Tibial nerve (tissue), 4 donors: ENCODE results near the gene CAMTA1. TPM values are rescaled to one million over a fixed set of nuclear protein-coding genes. Genes with fewer than 3 reads are reported as not detected.
A peak's percentile ranks its signal among the peaks of the same experiment; 100 is the strongest.

ENCODE experiments used
- DNase-seq, 2 donors: peaks; one replicate each; pipeline ENCODE4 v3.0.0-alpha.2; 2019; ENCODE audit warnings: low spot score in 2 of 2
- H3K27ac ChIP-seq, 4 donors: fragments of 200-600 bp; sonication (generic) in 3 of 4; one replicate each; pipeline ENCODE4 v1.5.1; 2017 to 2019; ENCODE audit warnings: mild to moderate bottlenecking in 1 of 4
- H3K27me3 ChIP-seq, 2 donors: fragments of 200-600 bp; sonication (generic) in 1 of 2; one replicate each; pipeline versions ENCODE4 v1.5.1 to v1.6.0; 2017 to 2019
- H3K36me3 ChIP-seq, 3 donors: fragments of 200-600 bp; sonication (generic); one replicate each; pipeline ENCODE4 v1.5.1; 2018 to 2019
- H3K4me1 ChIP-seq, 4 donors: fragments of 200-600 bp; sonication (generic) in 3 of 4; one replicate each; pipeline ENCODE4 v1.5.1; 2017 to 2019
- H3K4me3 ChIP-seq, 4 donors: fragments of 200-600 bp; sonication (generic) in 3 of 4; one replicate each; pipeline ENCODE4 v1.5.1; 2017 to 2019; ENCODE audit warnings: mild to moderate bottlenecking in 1 of 4, moderate library complexity in 1 of 4
- H3K9me3 ChIP-seq, 4 donors: fragments of 200-600 bp; sonication (generic) in 3 of 4; one replicate each; pipeline ENCODE4 v1.5.1; 2017 to 2019
- CTCF ChIP-seq, 5 experiments: fragments of 200-600 bp in 3 of 5; fragments of 450-650 bp in 2 of 5; sonication (generic) in 3 of 5; IDR thresholded peaks; one replicate each; pipeline ENCODE4 v1.5.1; 2016 to 2019; ENCODE audit warnings: antibody characterized with exemption in 5 of 5, mild to moderate bottlenecking in 3 of 5, moderate library complexity in 2 of 5
- EP300 ChIP-seq, 2 donors: sonication (generic); formaldehyde crosslinking; IDR thresholded peaks; one replicate each; pipeline ENCODE4 v1.6.1; 2017; ENCODE audit warnings: antibody characterized with exemption in 2 of 2, mild to moderate bottlenecking in 1 of 2
- POLR2A ChIP-seq, 2 donors: fragments of 450-650 bp; IDR thresholded peaks; one replicate each; pipeline ENCODE4 v1.6.1; 2017; ENCODE audit warnings: antibody characterized with exemption in 2 of 2, mild to moderate bottlenecking in 2 of 2, moderate library complexity in 2 of 2
- WGBS, 2 donors: methylation state at CpG; one replicate each; pipeline ENCODE4 v1.1.5; 2018; 5-methylcytosine and 5-hydroxymethylcytosine counted together
- total RNA-seq, 4 donors: library from RNA; depleted of rRNA; stranded (reverse); fragments of >200 nt; gene quantifications; one replicate each; pipeline ENCODE4 v1.1.0, GENCODE V29; 2016

CAMTA1 gene
- total RNA-seq, 4 donors from 2014 or later: 41.8 to 104 (median 87.2) TPM

- WGBS, 2 donors: 79 to 82% methylated on average over 3 of the region's 3 CpGs
- no peak for DNase-seq
- Histone ChIP-seq H3K27ac (no peak overlapping the region), H3K27me3 (no peaks in the 10 kb centered on the region), H3K4me1 (peaks cover 0 to 30% (median 4%) of the 10 kb centered on the region in 4 donors), H3K36me3 (peaks cover 3 to 81% (median 3%) of the 10 kb centered on the region in 3 donors), H3K4me3 (no peak overlapping the region), H3K9me3 (no peaks in the 10 kb centered on the region)
- TF ChIP-seq CTCF (IDR thresholded peaks at IDR 0.05): no peak
- TF ChIP-seq EP300 (IDR thresholded peaks at IDR 0.05): no peak
- no peak for TF ChIP-seq POLR2A (IDR thresholded peaks at IDR 0.05)
Observed at GRCh38 chr1:7777591-7777990, 992.3 kb downstream of the CAMTA1 start.

- no peaks in the 10 kb centered on the region for H3K27me3 ChIP-seq
- H3K36me3 ChIP-seq: peaks cover 3 to 77% (median 3%) of the 10 kb centered on the region in 3 donors
- WGBS, 2 donors: 95 to 98% methylated on average over 4 of the region's 4 CpGs
- no peak for TF ChIP-seq CTCF (IDR thresholded peaks at IDR 0.05)
- no peak for TF ChIP-seq EP300 (IDR thresholded peaks at IDR 0.05)
- TF ChIP-seq POLR2A (IDR thresholded peaks at IDR 0.05): no peak
- DNase-seq: no peak
- no peak overlapping the region for H3K4me3 ChIP-seq
- H3K4me1 ChIP-seq: peaks cover 0 to 30% (median 4%) of the 10 kb centered on the region in 4 donors
- H3K27ac ChIP-seq: no peak overlapping the region
- H3K9me3 ChIP-seq: no peaks in the 10 kb centered on the region
Observed at GRCh38 chr1:7778133-7778628, 992.9 kb downstream of the CAMTA1 start.

GRCh38 chr1:7780976-7781375, 995.7 kb downstream of the CAMTA1 start:
- Histone ChIP-seq H3K27ac (no peak overlapping the region), H3K36me3 (peaks cover 3 to 53% (median 3%) of the 10 kb centered on the region in 3 donors), H3K4me3 (no peak overlapping the region), H3K4me1 (peaks cover 0 to 32% (median 6%) of the 10 kb centered on the region in 4 donors), H3K9me3 (no peaks in the 10 kb centered on the region), H3K27me3 (no peaks in the 10 kb centered on the region)
- 91 to 94% methylated on average over 9 of the region's 9 CpGs for WGBS, 2 donors
- TF ChIP-seq EP300 (IDR thresholded peaks at IDR 0.05) (no peak), POLR2A (IDR thresholded peaks at IDR 0.05) (no peak), CTCF (IDR thresholded peaks at IDR 0.05) (no peak)
- DNase-seq: no peak

- Histone ChIP-seq H3K27me3 (no peaks in the 10 kb centered on the region), H3K9me3 (no peaks in the 10 kb centered on the region), H3K4me3 (no peak overlapping the region), H3K27ac (peak overlapping the region in 1 of 4 donors; percentile 99), H3K36me3 (peaks cover 3 to 52% (median 3%) of the 10 kb centered on the region in 3 donors), H3K4me1 (peaks cover 0 to 37% (median 6%) of the 10 kb centered on the region in 4 donors)
- no peak for TF ChIP-seq EP300 (IDR thresholded peaks at IDR 0.05)
- TF ChIP-seq POLR2A (IDR thresholded peaks at IDR 0.05): no peak
- no peak for TF ChIP-seq CTCF (IDR thresholded peaks at IDR 0.05)
- 76 to 82% methylated on average over 7 of the region's 7 CpGs for WGBS, 2 donors
- no peak for DNase-seq
Observed at GRCh38 chr1:7781501-7781900, 996.2 kb downstream of the CAMTA1 start.

- H3K27ac ChIP-seq: peak overlapping the region; percentile 25 to 99 (median 92)
- 84 to 86% methylated on average over 16 of the region's 16 CpGs for WGBS, 2 donors
- TF ChIP-seq POLR2A (IDR thresholded peaks at IDR 0.05) (no peak), EP300 (IDR thresholded peaks at IDR 0.05) (no peak), CTCF (IDR thresholded peaks at IDR 0.05) (no peak)
Observed at GRCh38 chr1:7781923-7782495, 996.8 kb downstream of the CAMTA1 start.

More at GRCh38 chr1:7781923-7782495, 996.8 kb downstream of the CAMTA1 start:
- Histone ChIP-seq H3K36me3 (peaks cover 3 to 48% (median 3%) of the 10 kb centered on the region in 3 donors), H3K4me1 (peaks cover 0 to 42% (median 6%) of the 10 kb centered on the region in 4 donors), H3K9me3 (no peaks in the 10 kb centered on the region), H3K27me3 (no peaks in the 10 kb centered on the region), H3K4me3 (no peak overlapping the region)
- no peak for DNase-seq
